WTC11 (cell line): ENCODE results near the gene TMC7. TPM values are rescaled to one million over a fixed set of nuclear protein-coding genes. Genes with fewer than 3 reads are reported as not detected.

Experiments
- ATAC-seq: fragments of 200-7000 bp; cut with Tn5 transposase; 2 replicates; pipeline ENCODE4 v1.10.0; 2021; ENCODE audit warnings: mild to moderate bottlenecking, moderate library complexity
- CTCF ChIA-PET: fragments of 300-600 bp; sonication (Branson Sonifier 250); formaldehyde crosslinking; loops from one replicate; lab custom pipeline; 2021; ENCODE audit warnings: antibody characterized with exemption; lab: Charles Lee
- POLR2A ChIA-PET: fragments of 350-600 bp; sonication (Branson Sonifier 250); formaldehyde crosslinking; loops from one replicate; lab custom pipeline; 2021; ENCODE audit warnings: antibody characterized with exemption; lab: Charles Lee
- DNase-seq: peaks from one replicate; pipeline ENCODE4 v3.0.0; 2021; ENCODE audit warnings: low spot score
- H3K27ac Mint-ChIP-seq: 2 replicates; pipeline ENCODE4 v1.8.0; 2021; ENCODE audit warnings: mixed read lengths
- H3K27me3 Mint-ChIP-seq: 2 replicates; pipeline ENCODE4 v1.8.0; 2021; ENCODE audit warnings: low read depth, mild to moderate bottlenecking, moderate library complexity, mixed read lengths
- H3K36me3 Mint-ChIP-seq: 2 replicates; pipeline ENCODE4 v1.8.0; 2021; ENCODE audit warnings: mixed read lengths
- H3K4me1 Mint-ChIP-seq: 2 replicates; pipeline ENCODE4 v1.8.0; 2022; ENCODE audit warnings: mixed read lengths
- H3K4me3 Mint-ChIP-seq: 2 replicates; pipeline ENCODE4 v1.8.0; 2021; ENCODE audit warnings: mild to moderate bottlenecking, moderate library complexity, mixed read lengths
- H3K9me3 Mint-ChIP-seq: 2 replicates; pipeline ENCODE4 v1.8.0; 2021; ENCODE audit warnings: mixed read lengths
- ATF1 ChIP-seq: sonication (generic); formaldehyde crosslinking; IDR thresholded peaks from 2 replicates; pipeline ENCODE4 v1.8.1; 2023; ENCODE audit warnings: mild to moderate bottlenecking, moderate library complexity, missing genetic modification reagents
- CBFB ChIP-seq: sonication (generic); formaldehyde crosslinking; IDR thresholded peaks from 2 replicates; pipeline ENCODE4 v1.8.1; 2022; ENCODE audit warnings: mild to moderate bottlenecking, low read depth, missing genetic modification reagents
- ELF4 ChIP-seq: sonication (generic); formaldehyde crosslinking; IDR thresholded peaks from 2 replicates; pipeline ENCODE4 v1.8.1; 2022; ENCODE audit warnings: low read depth, mild to moderate bottlenecking, moderate library complexity, missing genetic modification reagents
- ETV6 ChIP-seq: sonication (generic); formaldehyde crosslinking; IDR thresholded peaks from 2 replicates; pipeline ENCODE4 v1.8.1; 2022; ENCODE audit warnings: mild to moderate bottlenecking, missing genetic modification reagents
- FOXJ3 ChIP-seq: sonication (generic); formaldehyde crosslinking; IDR thresholded peaks from 2 replicates; pipeline ENCODE4 v1.9.0; 2021; ENCODE audit warnings: missing genetic modification reagents, mild to moderate bottlenecking, borderline replicate concordance
- GRHL2 ChIP-seq: fragments of 250-450 bp; sonication (Bioruptor Pico); IDR thresholded peaks from 2 replicates; pipeline ENCODE4 v1.8.0; 2022; ENCODE audit warnings: mild to moderate bottlenecking, moderate library complexity; ENCODE audit not compliant: insufficient replicate concordance, severe bottlenecking
- JAZF1 ChIP-seq: fragments of 250-450 bp; sonication (Bioruptor Pico); IDR thresholded peaks from 2 replicates; pipeline ENCODE4 v1.9.0; 2021; ENCODE audit warnings: moderate library complexity, mild to moderate bottlenecking, inconsistent platforms
- JUN ChIP-seq: sonication (generic); formaldehyde crosslinking; IDR thresholded peaks from 2 replicates; pipeline ENCODE4 v1.8.0; 2023; ENCODE audit warnings: mild to moderate bottlenecking, missing genetic modification reagents
- MAX ChIP-seq: sonication (generic); formaldehyde crosslinking; IDR thresholded peaks from 2 replicates; pipeline ENCODE4 v1.8.0; 2022; ENCODE audit warnings: mild to moderate bottlenecking, missing genetic modification reagents
- NR2C2 ChIP-seq: sonication (generic); formaldehyde crosslinking; IDR thresholded peaks from 2 replicates; pipeline ENCODE4 v1.8.0; 2022; ENCODE audit warnings: mild to moderate bottlenecking, missing genetic modification reagents
- PREB ChIP-seq: sonication (generic); formaldehyde crosslinking; IDR thresholded peaks from 2 replicates; pipeline ENCODE4 v1.8.1; 2022; ENCODE audit warnings: mild to moderate bottlenecking, missing genetic modification reagents, moderate library complexity, borderline replicate concordance
- RELA ChIP-seq: sonication (generic); formaldehyde crosslinking; IDR thresholded peaks from 2 replicates; pipeline ENCODE4 v1.8.1; 2022; ENCODE audit warnings: missing genetic modification reagents, mild to moderate bottlenecking, borderline replicate concordance
- TP53 ChIP-seq: sonication (generic); formaldehyde crosslinking; IDR thresholded peaks from 2 replicates; pipeline ENCODE4 v1.8.1; 2023; ENCODE audit warnings: mild to moderate bottlenecking, missing genetic modification reagents
- USF1 ChIP-seq: sonication (generic); formaldehyde crosslinking; IDR thresholded peaks from 2 replicates; pipeline ENCODE4 v1.8.0; 2022; ENCODE audit warnings: mild to moderate bottlenecking, missing genetic modification reagents
- USF2 ChIP-seq: sonication (generic); formaldehyde crosslinking; IDR thresholded peaks from 2 replicates; pipeline ENCODE4 v1.8.1; 2023; ENCODE audit warnings: mild to moderate bottlenecking, missing genetic modification reagents, moderate library complexity
- ZNF232 ChIP-seq: sonication (generic); formaldehyde crosslinking; IDR thresholded peaks from 2 replicates; pipeline ENCODE4 v1.8.0; 2022; ENCODE audit warnings: mild to moderate bottlenecking, missing genetic modification reagents
- ZNF416 ChIP-seq: fragments of 250-450 bp; sonication (Bioruptor Pico); IDR thresholded peaks from 2 replicates; pipeline ENCODE4 v1.9.0; 2021; ENCODE audit warnings: mild to moderate bottlenecking, inconsistent platforms
- ZNF423 ChIP-seq: fragments of 250-450 bp; sonication (Bioruptor Pico); IDR thresholded peaks from 2 replicates; pipeline ENCODE4 v2.1.2; 2022; ENCODE audit warnings: mild to moderate bottlenecking, moderate library complexity
- total RNA-seq: library from RNA; stranded (reverse); gene quantifications from 3 replicates; pipeline ENCODE4 v1.2.3, GENCODE V29; 2021
- TF ChIP-seq, protein P1 (sequence below): sonication (generic); formaldehyde crosslinking; IDR thresholded peaks from 2 replicates; pipeline ENCODE4 v1.8.1; 2022; ENCODE audit warnings: mild to moderate bottlenecking, moderate library complexity, missing genetic modification reagents
- TF ChIP-seq, protein P2 (sequence below): sonication (generic); formaldehyde crosslinking; IDR thresholded peaks from 2 replicates; pipeline ENCODE4 v1.8.1; 2022; ENCODE audit warnings: missing genetic modification reagents, borderline replicate concordance
- TF ChIP-seq, protein P3 (sequence below): sonication (generic); formaldehyde crosslinking; IDR thresholded peaks from 2 replicates; pipeline ENCODE4 v1.8.1; 2023; ENCODE audit warnings: mild to moderate bottlenecking, missing genetic modification reagents, moderate library complexity
- TF ChIP-seq, protein P4 (sequence below): sonication (generic); formaldehyde crosslinking; IDR thresholded peaks from 2 replicates; pipeline ENCODE4 v1.8.0; 2022; ENCODE audit warnings: mild to moderate bottlenecking, missing genetic modification reagents

The TMC7 gene
- total RNA-seq, 1 experiment from 2014 or later, result 2.5 TPM

DNA sequence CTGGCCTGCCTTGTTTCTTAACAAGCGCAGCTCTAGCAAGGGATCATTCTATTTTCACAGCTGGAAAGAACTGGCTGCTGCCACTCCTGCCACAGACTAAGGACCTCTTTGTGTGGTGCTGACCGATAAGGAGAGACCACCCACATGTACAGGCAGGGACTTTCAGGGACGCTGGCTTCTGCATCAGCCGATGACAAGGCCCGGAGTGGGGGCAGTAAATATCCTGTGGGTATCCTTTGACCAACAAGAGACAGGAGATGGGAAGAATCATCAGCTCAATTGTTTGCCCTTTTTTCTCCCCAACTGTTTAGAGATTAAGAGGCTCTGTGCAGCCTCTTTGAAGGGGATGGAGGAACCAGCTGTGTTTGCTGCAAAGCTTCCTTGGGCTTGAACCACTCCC lies 120.9 kb downstream of the TMC7 start:
- Mint-ChIP-seq H3K27ac (no peak overlapping the region), H3K4me1 (peaks cover 5% of the 10 kb centered on the region)
- POLR2A ChIA-PET, result interaction anchor here (0.6 kb wide), 1 partner anchor 70 kb away, joined by 3 read pairs; no protein-coding TSS in a partner anchor
- TF ChIP-seq USF1 (CRISPR knock-in tag) (no peak), FOXJ3 (CRISPR knock-in tag) (no peak), CBFB (CRISPR knock-in tag) (no peak), GRHL2 (no peak), JUN (no peak), PREB (no peak), NR2C2 (CRISPR knock-in tag) (no peak), ELF4 (no peak), RELA (CRISPR knock-in tag) (no peak), TP53 (CRISPR knock-in tag) (no peak), ETV6 (no peak)
- TF ChIP-seq, protein P1, sequence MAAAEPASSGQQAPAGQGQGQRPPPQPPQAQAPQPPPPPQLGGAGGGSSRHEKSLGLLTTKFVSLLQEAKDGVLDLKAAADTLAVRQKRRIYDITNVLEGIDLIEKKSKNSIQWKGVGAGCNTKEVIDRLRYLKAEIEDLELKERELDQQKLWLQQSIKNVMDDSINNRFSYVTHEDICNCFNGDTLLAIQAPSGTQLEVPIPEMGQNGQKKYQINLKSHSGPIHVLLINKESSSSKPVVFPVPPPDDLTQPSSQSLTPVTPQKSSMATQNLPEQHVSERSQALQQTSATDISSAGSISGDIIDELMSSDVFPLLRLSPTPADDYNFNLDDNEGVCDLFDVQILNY (CRISPR knock-in tag), result no peak
- TF ChIP-seq, protein P2, sequence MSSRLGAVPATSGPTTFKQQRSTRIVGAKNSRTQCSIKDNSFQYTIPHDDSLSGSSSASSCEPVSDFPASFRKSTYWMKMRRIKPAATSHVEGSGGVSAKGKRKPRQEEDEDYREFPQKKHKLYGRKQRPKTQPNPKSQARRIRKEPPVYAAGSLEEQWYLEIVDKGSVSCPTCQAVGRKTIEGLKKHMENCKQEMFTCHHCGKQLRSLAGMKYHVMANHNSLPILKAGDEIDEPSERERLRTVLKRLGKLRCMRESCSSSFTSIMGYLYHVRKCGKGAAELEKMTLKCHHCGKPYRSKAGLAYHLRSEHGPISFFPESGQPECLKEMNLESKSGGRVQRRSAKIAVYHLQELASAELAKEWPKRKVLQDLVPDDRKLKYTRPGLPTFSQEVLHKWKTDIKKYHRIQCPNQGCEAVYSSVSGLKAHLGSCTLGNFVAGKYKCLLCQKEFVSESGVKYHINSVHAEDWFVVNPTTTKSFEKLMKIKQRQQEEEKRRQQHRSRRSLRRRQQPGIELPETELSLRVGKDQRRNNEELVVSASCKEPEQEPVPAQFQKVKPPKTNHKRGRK (CRISPR knock-in tag), result no peak
- TF ChIP-seq, protein P3, sequence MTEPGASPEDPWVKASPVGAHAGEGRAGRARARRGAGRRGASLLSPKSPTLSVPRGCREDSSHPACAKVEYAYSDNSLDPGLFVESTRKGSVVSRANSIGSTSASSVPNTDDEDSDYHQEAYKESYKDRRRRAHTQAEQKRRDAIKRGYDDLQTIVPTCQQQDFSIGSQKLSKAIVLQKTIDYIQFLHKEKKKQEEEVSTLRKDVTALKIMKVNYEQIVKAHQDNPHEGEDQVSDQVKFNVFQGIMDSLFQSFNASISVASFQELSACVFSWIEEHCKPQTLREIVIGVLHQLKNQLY (CRISPR knock-in tag), result no peak
- TF ChIP-seq, all 79 proteins: peak for 0
- Mint-ChIP-seq H3K27me3 (no peaks in the 10 kb centered on the region; the same call in 1 of the 2 replicates), H3K36me3 (no peaks in the 10 kb centered on the region), H3K4me3 (no peak overlapping the region), H3K9me3 (peaks cover 6% of the 10 kb centered on the region)
- CTCF ChIA-PET, result interaction anchor here (0.8 to 1.6 kb wide), 3 partner anchors 10 to 75 kb away, joined by 3 to 4 read pairs (median 3); no protein-coding TSS in a partner anchor
- DNase-seq (no peak), ATAC-seq (no peak)

DNA sequence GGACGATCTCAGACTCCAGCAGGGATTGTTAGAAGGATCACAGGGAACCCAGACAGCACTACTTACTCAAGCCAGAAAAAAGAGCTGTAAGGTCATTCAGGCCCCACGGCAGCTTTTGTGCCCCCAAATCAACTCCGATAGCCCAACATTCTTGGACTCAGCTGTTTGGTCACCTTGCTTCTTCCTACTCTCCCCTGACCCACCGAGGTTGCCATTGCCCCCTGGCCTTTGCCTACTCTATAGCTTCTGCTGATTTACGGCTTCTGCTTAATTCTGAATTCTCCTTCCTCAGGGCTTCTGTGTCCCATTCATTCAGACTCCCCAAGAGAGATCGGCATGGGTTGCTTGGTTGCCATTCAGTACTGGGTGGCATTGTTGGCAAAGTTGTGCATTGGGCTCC lies 121.4 kb downstream of the TMC7 start:
- POLR2A ChIA-PET, result no interaction called here
- DNase-seq (no peak), ATAC-seq (no peak)
- Mint-ChIP-seq H3K27me3 (no peaks in the 10 kb centered on the region; the same call in 1 of the 2 replicates), H3K27ac (no peak overlapping the region), H3K9me3 (peaks cover under 1% of the 10 kb centered on the region), H3K36me3 (no peaks in the 10 kb centered on the region), H3K4me3 (no peak overlapping the region), H3K4me1 (peaks cover 5% of the 10 kb centered on the region)
- TF ChIP-seq, protein P1 (CRISPR knock-in tag), result no peak
- TF ChIP-seq USF1 (CRISPR knock-in tag) (no peak), ATF1 (CRISPR knock-in tag) (no peak), USF2 (CRISPR knock-in tag) (no peak), ZNF416 (CRISPR knock-in tag) (no peak), MAX (CRISPR knock-in tag) (no peak), JAZF1 (CRISPR knock-in tag) (no peak), ZNF232 (CRISPR knock-in tag) (no peak), ETV6 (no peak), ZNF423 (CRISPR knock-in tag) (no peak)
- TF ChIP-seq, protein P4, sequence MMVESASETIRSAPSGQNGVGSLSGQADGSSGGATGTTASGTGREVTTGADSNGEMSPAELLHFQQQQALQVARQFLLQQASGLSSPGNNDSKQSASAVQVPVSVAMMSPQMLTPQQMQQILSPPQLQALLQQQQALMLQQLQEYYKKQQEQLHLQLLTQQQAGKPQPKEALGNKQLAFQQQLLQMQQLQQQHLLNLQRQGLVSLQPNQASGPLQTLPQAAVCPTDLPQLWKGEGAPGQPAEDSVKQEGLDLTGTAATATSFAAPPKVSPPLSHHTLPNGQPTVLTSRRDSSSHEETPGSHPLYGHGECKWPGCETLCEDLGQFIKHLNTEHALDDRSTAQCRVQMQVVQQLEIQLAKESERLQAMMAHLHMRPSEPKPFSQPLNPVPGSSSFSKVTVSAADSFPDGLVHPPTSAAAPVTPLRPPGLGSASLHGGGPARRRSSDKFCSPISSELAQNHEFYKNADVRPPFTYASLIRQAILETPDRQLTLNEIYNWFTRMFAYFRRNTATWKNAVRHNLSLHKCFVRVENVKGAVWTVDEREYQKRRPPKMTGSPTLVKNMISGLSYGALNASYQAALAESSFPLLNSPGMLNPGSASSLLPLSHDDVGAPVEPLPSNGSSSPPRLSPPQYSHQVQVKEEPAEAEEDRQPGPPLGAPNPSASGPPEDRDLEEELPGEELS, result no peak
- CTCF ChIA-PET, result interaction anchor here (0.8 to 1.6 kb wide), 3 partner anchors 11 to 75 kb away, joined by 3 to 4 read pairs (median 3); no protein-coding TSS in a partner anchor
